KMS-11 (cell line): Measurements from ENCODE around the gene PRDM2.

ENCODE experiments used
- H2AFZ ChIP-seq: fragments of 200-600 bp; sonication (generic); 2 replicates; pipeline ENCODE4 v1.6.1; 2016; ENCODE audit warnings: antibody characterized with exemption, mixed run types, low read depth
- H3K27ac ChIP-seq: fragments of 200-600 bp; sonication (generic); 2 replicates; pipeline ENCODE4 v1.6.1; 2016; ENCODE audit warnings: mild to moderate bottlenecking, mixed run types
- H3K27me3 ChIP-seq: fragments of 200-600 bp; sonication (generic); 2 replicates; pipeline ENCODE4 v1.6.1; 2017; ENCODE audit warnings: mild to moderate bottlenecking, low read depth, mixed run types, moderate library complexity; ENCODE audit not compliant: insufficient read depth
- H3K36me3 ChIP-seq: fragments of 200-600 bp; sonication (generic); 2 replicates; pipeline ENCODE4 v1.6.1; 2017; ENCODE audit warnings: mild to moderate bottlenecking, mixed run types; ENCODE audit not compliant: insufficient read depth
- H3K4me1 ChIP-seq: fragments of 200-600 bp; sonication (generic); 2 replicates; pipeline ENCODE4 v1.6.1; 2016; ENCODE audit warnings: mild to moderate bottlenecking, low read depth, mixed run types; ENCODE audit not compliant: poor library complexity, severe bottlenecking
- H3K4me2 ChIP-seq: fragments of 200-600 bp; sonication (generic); 2 replicates; pipeline ENCODE4 v1.7.0; 2016; ENCODE audit warnings: mild to moderate bottlenecking, mixed run types
- H3K4me3 ChIP-seq: fragments of 200-600 bp; sonication (generic); IDR thresholded peaks from 2 replicates; pipeline ENCODE4 v1.6.1; 2017; ENCODE audit warnings: low read depth, low read length, mixed read lengths; ENCODE audit not compliant: insufficient read depth
- H3K79me2 ChIP-seq: fragments of 200-600 bp; sonication (generic); 2 replicates; pipeline ENCODE4 v1.6.1; 2016; ENCODE audit warnings: low read depth, mixed run types; ENCODE audit not compliant: insufficient read depth
- H3K9ac ChIP-seq: fragments of 200-600 bp; sonication (generic); 2 replicates; pipeline ENCODE4 v1.6.1; 2016; ENCODE audit warnings: mild to moderate bottlenecking, mixed run types
- H4K20me1 ChIP-seq: fragments of 200-600 bp; sonication (generic); 2 replicates; pipeline ENCODE4 v1.6.1; 2016; ENCODE audit warnings: mild to moderate bottlenecking, mixed run types; ENCODE audit not compliant: insufficient read depth
- TF ChIP-seq, protein P1 (sequence below): fragments of 200-600 bp; sonication (generic); conservative IDR thresholded peaks from 2 replicates; pipeline ENCODE4 v1.6.1; 2017; ENCODE audit warnings: low read depth, mild to moderate bottlenecking, antibody characterized with exemption, low read length, moderate library complexity, mixed read lengths

PRDM2 gene

DNA sequence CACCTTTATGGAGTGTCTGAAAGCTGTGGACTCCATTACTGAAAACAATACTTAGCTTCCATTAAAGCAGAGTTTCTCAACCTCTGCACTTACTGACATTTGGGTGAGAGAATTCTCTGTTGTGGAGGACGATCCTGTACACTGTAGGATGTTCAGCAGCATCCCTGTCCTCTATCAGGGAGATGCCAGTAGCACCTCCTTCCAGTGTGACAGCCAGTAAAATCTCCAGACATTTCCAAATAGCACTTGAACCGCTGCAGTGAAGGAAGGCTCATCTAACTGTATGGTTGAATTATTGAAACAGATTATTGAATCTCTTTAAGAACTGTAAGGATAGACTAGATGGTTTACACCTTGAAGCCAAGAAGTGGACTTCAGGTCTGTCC, 3.1 kb downstream of the PRDM2 start:
- peak overlapping the region; percentile 97 for H3K27ac ChIP-seq
- TF ChIP-seq, protein P1, sequence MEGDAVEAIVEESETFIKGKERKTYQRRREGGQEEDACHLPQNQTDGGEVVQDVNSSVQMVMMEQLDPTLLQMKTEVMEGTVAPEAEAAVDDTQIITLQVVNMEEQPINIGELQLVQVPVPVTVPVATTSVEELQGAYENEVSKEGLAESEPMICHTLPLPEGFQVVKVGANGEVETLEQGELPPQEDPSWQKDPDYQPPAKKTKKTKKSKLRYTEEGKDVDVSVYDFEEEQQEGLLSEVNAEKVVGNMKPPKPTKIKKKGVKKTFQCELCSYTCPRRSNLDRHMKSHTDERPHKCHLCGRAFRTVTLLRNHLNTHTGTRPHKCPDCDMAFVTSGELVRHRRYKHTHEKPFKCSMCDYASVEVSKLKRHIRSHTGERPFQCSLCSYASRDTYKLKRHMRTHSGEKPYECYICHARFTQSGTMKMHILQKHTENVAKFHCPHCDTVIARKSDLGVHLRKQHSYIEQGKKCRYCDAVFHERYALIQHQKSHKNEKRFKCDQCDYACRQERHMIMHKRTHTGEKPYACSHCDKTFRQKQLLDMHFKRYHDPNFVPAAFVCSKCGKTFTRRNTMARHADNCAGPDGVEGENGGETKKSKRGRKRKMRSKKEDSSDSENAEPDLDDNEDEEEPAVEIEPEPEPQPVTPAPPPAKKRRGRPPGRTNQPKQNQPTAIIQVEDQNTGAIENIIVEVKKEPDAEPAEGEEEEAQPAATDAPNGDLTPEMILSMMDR: no peak

DNA sequence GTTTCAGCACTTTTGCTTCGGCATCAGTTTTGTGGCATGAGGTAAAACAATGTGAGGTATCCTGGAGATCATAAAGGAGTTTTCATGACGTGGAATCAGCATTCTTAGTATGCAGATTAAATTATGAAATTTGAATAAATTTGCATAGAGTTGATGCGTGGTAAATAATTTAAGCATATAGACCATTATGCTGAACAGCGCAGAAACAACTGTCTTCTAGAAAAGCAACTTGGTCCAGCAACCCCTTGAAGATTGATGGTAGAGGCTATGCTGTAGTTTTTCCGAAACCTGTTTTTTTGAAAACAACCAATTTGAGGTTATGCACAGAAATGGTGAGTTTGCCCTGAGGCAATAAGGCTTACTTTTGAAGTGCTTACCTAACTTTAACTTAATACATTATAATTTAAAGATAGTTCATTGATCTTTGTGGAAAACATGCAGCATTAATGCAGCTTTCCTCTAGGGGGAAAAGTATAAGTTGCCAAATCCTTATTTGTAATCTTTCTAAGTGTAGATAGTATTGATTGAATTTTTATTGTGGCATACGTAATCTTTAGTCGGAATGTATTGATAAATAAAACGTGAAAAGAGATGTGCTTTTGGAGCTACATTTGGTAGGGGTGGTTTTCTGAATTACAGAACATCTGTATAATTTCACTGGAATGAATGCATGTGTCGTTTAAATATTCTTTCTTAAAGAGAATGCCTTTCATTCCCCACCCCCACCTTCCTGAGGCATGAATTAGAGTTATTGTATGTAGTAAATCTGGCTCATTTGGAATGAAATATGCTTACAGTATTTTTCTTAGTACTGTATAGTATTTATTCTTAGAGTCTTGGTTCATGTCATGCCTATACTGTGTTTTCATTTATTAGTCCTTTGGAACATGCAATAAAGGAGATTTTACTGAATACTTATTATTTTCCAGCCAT, 3.8 kb downstream of the PRDM2 start:
- TF ChIP-seq, protein P1: 0 out of 2 replicates have a peak, but pooled peaks have one; percentile 13
- Histone ChIP-seq H3K9ac (peak overlapping the region; percentile 93), H2AFZ (peak overlapping the region; percentile 14; the same call in 1 of the 2 replicates), H3K4me1 (peaks cover 47% of the 10 kb centered on the region), H3K79me2 (peaks cover 68% of the 10 kb centered on the region), H3K36me3 (no peaks in the 10 kb centered on the region), H3K27me3 (no peaks in the 10 kb centered on the region), H4K20me1 (no peaks in the 10 kb centered on the region), H3K4me3 (no peak overlapping the region), H3K27ac (peak overlapping the region; percentile 97), H3K4me2 (peak overlapping the region; percentile 90)

More for the DNA sequence above, 3.1 kb downstream of the PRDM2 start:
- Histone ChIP-seq H3K36me3 (no peaks in the 10 kb centered on the region), H3K9ac (peak overlapping the region; percentile 93), H4K20me1 (no peaks in the 10 kb centered on the region), H3K4me1 (peaks cover 47% of the 10 kb centered on the region), H3K27me3 (no peaks in the 10 kb centered on the region), H3K79me2 (peaks cover 61% of the 10 kb centered on the region), H3K4me3 (no peak overlapping the region), H3K4me2 (peak overlapping the region; percentile 90), H2AFZ (peak overlapping the region; percentile 14; the same call in 1 of the 2 replicates)

DNA sequence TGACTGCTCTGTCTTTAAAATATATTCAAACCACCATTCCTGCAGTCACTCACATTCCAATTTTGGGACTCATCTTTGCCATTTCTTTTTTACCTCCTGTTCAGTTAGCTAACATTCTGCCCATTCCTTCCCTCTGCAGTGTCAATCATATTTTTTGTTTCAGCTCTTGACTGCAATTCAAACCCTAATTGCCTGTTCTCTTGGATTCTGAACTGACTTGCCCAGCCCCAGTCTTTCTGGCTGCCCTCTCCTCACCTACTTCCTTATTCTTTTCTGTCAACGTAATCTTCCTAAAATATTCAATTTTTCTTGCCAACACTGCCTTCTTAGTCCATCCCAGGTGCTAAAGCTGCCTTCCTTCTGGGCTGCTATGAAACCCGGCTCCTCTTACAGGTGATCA, 6.1 kb downstream of the PRDM2 start:
- no peak overlapping the region for H3K27ac ChIP-seq
- no peak overlapping the region for H3K4me2 ChIP-seq
- H3K79me2 ChIP-seq: peaks cover 88% of the 10 kb centered on the region
- H4K20me1 ChIP-seq: no peaks in the 10 kb centered on the region
- TF ChIP-seq, protein P1: no peak
- no peak overlapping the region for H2AFZ ChIP-seq
- H3K27me3 ChIP-seq: no peaks in the 10 kb centered on the region
- H3K4me1 ChIP-seq: peaks cover 39% of the 10 kb centered on the region
- no peak overlapping the region for H3K9ac ChIP-seq
- H3K36me3 ChIP-seq: no peaks in the 10 kb centered on the region
- no peak overlapping the region for H3K4me3 ChIP-seq

DNA sequence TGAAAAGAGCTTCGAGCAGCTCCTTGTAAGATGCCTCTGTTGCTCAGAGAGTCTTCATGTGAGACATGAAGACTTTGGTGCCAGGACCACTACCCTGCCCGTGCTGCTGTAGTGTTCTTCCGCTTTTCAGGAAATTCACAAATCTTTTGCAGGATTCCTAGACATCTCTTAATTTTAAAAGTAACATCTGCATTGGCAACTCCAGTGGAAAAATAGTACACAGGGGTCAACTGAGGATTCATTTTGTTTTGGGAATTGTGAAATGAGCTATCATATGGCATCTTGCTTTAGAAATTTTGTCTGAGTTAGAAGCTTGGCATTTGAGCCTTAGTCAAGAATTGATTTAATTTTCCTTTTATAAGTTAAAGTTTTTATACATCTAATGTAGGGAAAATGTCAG, 7.2 kb downstream of the PRDM2 start:
- no peak overlapping the region for H2AFZ ChIP-seq
- no peaks in the 10 kb centered on the region for H3K36me3 ChIP-seq
- H3K27me3 ChIP-seq: no peaks in the 10 kb centered on the region
- TF ChIP-seq, protein P1: no peak
- H3K27ac ChIP-seq: no peak overlapping the region
- peaks cover 85% of the 10 kb centered on the region for H3K79me2 ChIP-seq
- H4K20me1 ChIP-seq: no peaks in the 10 kb centered on the region
- peaks cover 30% of the 10 kb centered on the region for H3K4me1 ChIP-seq
- no peak overlapping the region for H3K9ac ChIP-seq
- H3K4me3 ChIP-seq: no peak overlapping the region
- H3K4me2 ChIP-seq: no peak overlapping the region
